Ishikawa (cell line): Measurements from ENCODE around the gene CYP4A11.

Source experiments
- CEBPB ChIP-seq: IDR thresholded peaks from 2 replicates; pipeline ENCODE4 v1.6.1; 2012
- CREB1 ChIP-seq: IDR thresholded peaks from 2 replicates; pipeline ENCODE4 v1.6.1; 2012; ENCODE audit warnings: low read depth
- EGR1 ChIP-seq: IDR thresholded peaks from 2 replicates; pipeline ENCODE4 v1.6.1; 2012
- EP300 ChIP-seq: IDR thresholded peaks from 2 replicates; pipeline ENCODE4 v1.6.1; 2012; ENCODE audit warnings: borderline replicate concordance
- FOXM1 ChIP-seq: IDR thresholded peaks from 2 replicates; pipeline ENCODE4 v1.6.1; 2012; ENCODE audit warnings: low read depth, borderline replicate concordance
- NFIC ChIP-seq: IDR thresholded peaks from 2 replicates; pipeline ENCODE4 v1.6.1; 2012
- RAD21 ChIP-seq: IDR thresholded peaks from 2 replicates; pipeline ENCODE4 v1.6.1; 2012; ENCODE audit warnings: low read depth
- TAF1 ChIP-seq: IDR thresholded peaks from 2 replicates; pipeline ENCODE4 v1.6.1; 2012; ENCODE audit warnings: low read depth, mild to moderate bottlenecking
- TCF12 ChIP-seq: IDR thresholded peaks from 2 replicates; pipeline ENCODE4 v1.6.1; 2012; ENCODE audit warnings: low read depth
- TEAD4 ChIP-seq: IDR thresholded peaks from 2 replicates; pipeline ENCODE4 v1.6.1; 2012
- YY1 ChIP-seq: IDR thresholded peaks from 2 replicates; pipeline ENCODE4 v1.6.1; 2012; ENCODE audit warnings: low read depth
- ZBTB7A ChIP-seq: IDR thresholded peaks from 2 replicates; pipeline ENCODE4 v1.6.1; 2012; ENCODE audit warnings: low read depth
- TF ChIP-seq, protein P1 (sequence below): IDR thresholded peaks from 2 replicates; pipeline ENCODE4 v1.6.1; 2012; ENCODE audit warnings: low read depth, mild to moderate bottlenecking
- TF ChIP-seq, protein P2 (sequence below): IDR thresholded peaks from 2 replicates; pipeline ENCODE4 v1.6.1; 2012
- TF ChIP-seq, protein P3 (sequence below): IDR thresholded peaks from 2 replicates; pipeline ENCODE4 v1.6.1; 2012

Gene CYP4A11

DNA sequence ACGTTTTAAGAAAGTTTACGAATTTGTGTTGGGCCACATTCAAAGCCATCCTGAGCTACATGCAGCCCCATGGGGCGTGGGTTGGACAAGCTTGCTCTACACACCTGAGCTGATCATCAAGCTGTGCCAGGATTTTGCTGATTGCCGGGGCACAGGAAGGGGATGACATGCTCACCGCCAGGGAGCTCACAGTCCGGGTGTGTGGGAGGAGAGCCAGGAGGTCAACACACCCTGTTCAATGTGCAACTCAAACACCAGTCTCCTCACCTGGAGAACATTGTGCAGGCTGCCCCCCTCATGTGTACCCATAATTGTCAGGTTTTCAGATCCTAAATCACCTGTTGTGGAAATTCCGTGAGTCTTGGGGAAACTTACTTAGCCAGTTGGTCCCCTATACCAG lies 969 bp downstream of the CYP4A11 start:
- no peak for TF ChIP-seq CEBPB
- TF ChIP-seq, protein P1, sequence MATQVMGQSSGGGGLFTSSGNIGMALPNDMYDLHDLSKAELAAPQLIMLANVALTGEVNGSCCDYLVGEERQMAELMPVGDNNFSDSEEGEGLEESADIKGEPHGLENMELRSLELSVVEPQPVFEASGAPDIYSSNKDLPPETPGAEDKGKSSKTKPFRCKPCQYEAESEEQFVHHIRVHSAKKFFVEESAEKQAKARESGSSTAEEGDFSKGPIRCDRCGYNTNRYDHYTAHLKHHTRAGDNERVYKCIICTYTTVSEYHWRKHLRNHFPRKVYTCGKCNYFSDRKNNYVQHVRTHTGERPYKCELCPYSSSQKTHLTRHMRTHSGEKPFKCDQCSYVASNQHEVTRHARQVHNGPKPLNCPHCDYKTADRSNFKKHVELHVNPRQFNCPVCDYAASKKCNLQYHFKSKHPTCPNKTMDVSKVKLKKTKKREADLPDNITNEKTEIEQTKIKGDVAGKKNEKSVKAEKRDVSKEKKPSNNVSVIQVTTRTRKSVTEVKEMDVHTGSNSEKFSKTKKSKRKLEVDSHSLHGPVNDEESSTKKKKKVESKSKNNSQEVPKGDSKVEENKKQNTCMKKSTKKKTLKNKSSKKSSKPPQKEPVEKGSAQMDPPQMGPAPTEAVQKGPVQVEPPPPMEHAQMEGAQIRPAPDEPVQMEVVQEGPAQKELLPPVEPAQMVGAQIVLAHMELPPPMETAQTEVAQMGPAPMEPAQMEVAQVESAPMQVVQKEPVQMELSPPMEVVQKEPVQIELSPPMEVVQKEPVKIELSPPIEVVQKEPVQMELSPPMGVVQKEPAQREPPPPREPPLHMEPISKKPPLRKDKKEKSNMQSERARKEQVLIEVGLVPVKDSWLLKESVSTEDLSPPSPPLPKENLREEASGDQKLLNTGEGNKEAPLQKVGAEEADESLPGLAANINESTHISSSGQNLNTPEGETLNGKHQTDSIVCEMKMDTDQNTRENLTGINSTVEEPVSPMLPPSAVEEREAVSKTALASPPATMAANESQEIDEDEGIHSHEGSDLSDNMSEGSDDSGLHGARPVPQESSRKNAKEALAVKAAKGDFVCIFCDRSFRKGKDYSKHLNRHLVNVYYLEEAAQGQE: no peak
- no peak for TF ChIP-seq YY1
- no peak for TF ChIP-seq ZBTB7A
- no peak for TF ChIP-seq TAF1
- no peak for TF ChIP-seq TCF12
- no peak for TF ChIP-seq RAD21
- TF ChIP-seq EP300: no peak
- TF ChIP-seq, protein P2, sequence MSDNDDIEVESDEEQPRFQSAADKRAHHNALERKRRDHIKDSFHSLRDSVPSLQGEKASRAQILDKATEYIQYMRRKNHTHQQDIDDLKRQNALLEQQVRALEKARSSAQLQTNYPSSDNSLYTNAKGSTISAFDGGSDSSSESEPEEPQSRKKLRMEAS: no peak
- TF ChIP-seq CREB1: no peak
- no peak for TF ChIP-seq EGR1
- TF ChIP-seq FOXM1: no peak
- TF ChIP-seq, protein P3, sequence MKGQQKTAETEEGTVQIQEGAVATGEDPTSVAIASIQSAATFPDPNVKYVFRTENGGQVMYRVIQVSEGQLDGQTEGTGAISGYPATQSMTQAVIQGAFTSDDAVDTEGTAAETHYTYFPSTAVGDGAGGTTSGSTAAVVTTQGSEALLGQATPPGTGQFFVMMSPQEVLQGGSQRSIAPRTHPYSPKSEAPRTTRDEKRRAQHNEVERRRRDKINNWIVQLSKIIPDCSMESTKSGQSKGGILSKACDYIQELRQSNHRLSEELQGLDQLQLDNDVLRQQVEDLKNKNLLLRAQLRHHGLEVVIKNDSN: no peak
- no peak for TF ChIP-seq NFIC
- TF ChIP-seq TEAD4: no peak

DNA sequence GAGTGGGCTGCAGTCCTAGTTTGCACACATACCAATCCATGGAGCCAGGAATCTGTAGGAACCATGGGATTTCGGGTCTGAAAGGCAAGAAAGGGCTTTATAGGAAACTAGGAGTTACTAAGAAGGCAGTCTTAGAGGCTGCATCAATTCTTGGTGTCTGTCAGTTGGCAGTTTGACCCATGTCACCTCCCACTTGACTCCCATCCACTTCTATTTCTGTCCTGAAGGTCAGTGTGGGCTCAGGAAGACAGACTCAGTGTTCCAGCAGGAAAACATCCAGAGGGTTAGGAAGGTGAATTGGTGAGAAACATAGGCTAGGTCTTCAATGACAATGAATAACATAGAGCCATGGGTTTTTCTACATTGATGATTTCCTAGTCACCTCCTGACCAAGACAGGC lies 4.0 kb downstream of the CYP4A11 start:
- no peak for TF ChIP-seq TAF1
- TF ChIP-seq TEAD4: no peak
- TF ChIP-seq ZBTB7A: no peak
- TF ChIP-seq, protein P1: no peak
- TF ChIP-seq TCF12: no peak

DNA sequence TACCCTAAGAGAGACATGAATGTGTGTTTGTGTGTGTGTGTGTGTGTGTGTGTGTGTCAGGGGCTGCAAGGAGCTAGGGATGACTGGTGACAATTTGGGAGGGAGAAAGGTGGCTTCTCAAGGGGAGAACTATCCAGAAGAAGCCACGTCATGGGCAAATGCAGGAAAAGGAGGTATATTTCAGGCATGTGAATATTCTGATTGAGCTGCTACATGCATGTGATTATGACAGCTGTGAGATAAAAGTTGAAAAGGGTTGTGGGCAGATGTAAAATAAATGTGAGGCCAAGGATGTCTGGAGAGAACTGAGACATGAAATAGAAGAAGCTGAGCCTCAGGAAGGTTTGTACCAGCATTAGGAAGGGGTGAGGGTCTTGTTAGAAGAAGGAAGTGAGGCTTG lies 4.5 kb downstream of the CYP4A11 start:
- no peak for TF ChIP-seq EP300
- TF ChIP-seq, protein P1: no peak

DNA sequence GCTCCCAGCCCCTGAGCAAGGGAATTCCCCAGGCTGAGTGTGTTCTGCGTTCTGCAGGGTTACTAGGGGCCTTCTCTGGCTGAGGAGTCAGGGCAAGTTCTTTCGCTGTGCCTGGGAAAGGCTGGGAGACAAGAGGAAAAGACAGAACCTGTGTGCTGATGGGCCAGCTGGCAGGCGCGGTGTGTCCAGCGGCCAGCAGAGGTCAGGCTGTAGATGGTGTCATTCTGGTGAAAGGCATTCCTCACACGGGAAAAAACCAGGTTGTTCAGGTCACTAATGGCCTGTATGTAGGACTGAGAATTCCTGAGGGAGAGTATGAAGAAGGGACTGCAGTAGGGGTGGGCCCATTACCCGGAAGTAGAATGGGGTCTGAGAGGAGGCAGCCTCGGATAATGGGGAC lies 6.4 kb downstream of the CYP4A11 start:
- peak; percentile 60 for TF ChIP-seq RAD21

DNA sequence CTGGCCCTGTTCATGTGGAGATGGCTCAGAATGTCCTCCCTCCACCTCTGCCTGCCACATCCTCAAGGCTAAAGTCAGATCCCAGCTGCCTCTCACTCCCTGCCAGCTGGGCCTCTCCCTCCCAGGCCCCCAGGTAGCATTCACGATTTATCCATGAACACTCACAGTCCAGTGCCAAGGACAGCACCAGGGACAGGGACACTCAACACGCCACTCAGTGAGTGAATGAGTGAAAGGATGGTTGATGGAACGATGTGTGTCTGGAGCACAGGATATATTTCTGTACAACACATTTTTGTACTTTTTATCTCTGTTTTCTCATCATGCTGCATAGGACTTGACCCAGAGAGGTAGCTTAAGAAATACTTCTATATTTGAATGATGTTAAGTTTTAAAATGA lies 10.1 kb downstream of the CYP4A11 start:
- no peak for TF ChIP-seq RAD21
- no peak for TF ChIP-seq EGR1
- TF ChIP-seq, protein P1: peak; percentile 68
- no peak for TF ChIP-seq TCF12
- TF ChIP-seq, protein P2: no peak
- TF ChIP-seq TEAD4: no peak
